Measurements from ENCODE around the gene TMC7.

TMC7 gene

GRCh38 chr16:19014461-19014860 is 30.7 kb downstream of the TMC7 start:
- Histone ChIP-seq H3K36me3 (ENCODE audit: low read length) (no peaks in the 10 kb centered on the region), H3K79me2 (ENCODE audit: insufficient read depth, low read length) (no peaks in the 10 kb centered on the region), H3K9me3 (ENCODE audit: insufficient read depth, low read length) (no peaks in the 10 kb centered on the region), H3K9ac (ENCODE audit: low read length) (no peak overlapping the region), H3K27me3 (ENCODE audit: low read length) (no peaks in the 10 kb centered on the region), H3K4me2 (ENCODE audit: low read depth, low read length, poor library complexity, severe bottlenecking) (no peak overlapping the region), H3K9me2 (replicated peaks; ENCODE audit: insufficient read depth, low read length) (no peaks in the 10 kb centered on the region), H2AFZ (ENCODE audit: low read depth, low read length, severe bottlenecking) (no peak overlapping the region), H3K27ac (ENCODE audit: low read depth, low read length) (no peak overlapping the region), H3F3A (ENCODE audit: insufficient read depth) (no peaks in the 10 kb centered on the region), H4K20me1 (ENCODE audit: low read depth, low read length) (no peaks in the 10 kb centered on the region), H3K4me3 (ENCODE audit: insufficient read depth, low read length, poor library complexity, severe bottlenecking) (no peak overlapping the region)
- TF ChIP-seq EZH2phosphoT487 (conservative IDR thresholded peaks at IDR 0.05; ENCODE audit: low read length) (no peak), CTCF (IDR thresholded peaks at IDR 0.05; ENCODE audit: insufficient read depth, low read length, poor library complexity, severe bottlenecking) (no peak)

GRCh38 chr16:19017179-19017578 is 33.4 kb downstream of the TMC7 start:
- Histone ChIP-seq H3F3A (ENCODE audit: insufficient read depth) (no peaks in the 10 kb centered on the region), H3K27me3 (ENCODE audit: low read length) (no peaks in the 10 kb centered on the region), H3K4me3 (ENCODE audit: insufficient read depth, low read length, poor library complexity, severe bottlenecking) (no peak overlapping the region), H4K20me1 (ENCODE audit: low read depth, low read length) (no peaks in the 10 kb centered on the region; the same call in 1 of the 2 replicates), H2AFZ (ENCODE audit: low read depth, low read length, severe bottlenecking) (no peak overlapping the region), H3K27ac (ENCODE audit: low read depth, low read length) (no peak overlapping the region), H3K9me3 (ENCODE audit: insufficient read depth, low read length) (no peaks in the 10 kb centered on the region), H3K9ac (ENCODE audit: low read length) (no peak overlapping the region), H3K79me2 (ENCODE audit: insufficient read depth, low read length) (no peaks in the 10 kb centered on the region), H3K9me2 (replicated peaks; ENCODE audit: insufficient read depth, low read length) (no peaks in the 10 kb centered on the region), H3K4me2 (ENCODE audit: low read depth, low read length, poor library complexity, severe bottlenecking) (no peak overlapping the region), H3K36me3 (ENCODE audit: low read length) (no peaks in the 10 kb centered on the region)
- TF ChIP-seq CTCF (IDR thresholded peaks at IDR 0.05; ENCODE audit: insufficient read depth, low read length, poor library complexity, severe bottlenecking) (no peak), EZH2phosphoT487 (conservative IDR thresholded peaks at IDR 0.05; ENCODE audit: low read length) (no peak)

GRCh38 chr16:19020689-19021088 is 37.0 kb downstream of the TMC7 start:
- Histone ChIP-seq H4K20me1 (ENCODE audit: low read depth, low read length) (no peaks in the 10 kb centered on the region; the same call in 1 of the 2 replicates), H3F3A (ENCODE audit: insufficient read depth) (no peaks in the 10 kb centered on the region), H3K9me2 (replicated peaks; ENCODE audit: insufficient read depth, low read length) (no peaks in the 10 kb centered on the region), H3K4me3 (ENCODE audit: insufficient read depth, low read length, poor library complexity, severe bottlenecking) (no peak overlapping the region), H3K9me3 (ENCODE audit: insufficient read depth, low read length) (no peaks in the 10 kb centered on the region), H3K36me3 (ENCODE audit: low read length) (no peaks in the 10 kb centered on the region), H3K9ac (ENCODE audit: low read length) (no peak overlapping the region), H3K27ac (ENCODE audit: low read depth, low read length) (no peak overlapping the region), H3K27me3 (ENCODE audit: low read length) (no peaks in the 10 kb centered on the region), H3K79me2 (ENCODE audit: insufficient read depth, low read length) (no peaks in the 10 kb centered on the region), H3K4me2 (ENCODE audit: low read depth, low read length, poor library complexity, severe bottlenecking) (no peak overlapping the region), H2AFZ (ENCODE audit: low read depth, low read length, severe bottlenecking) (no peak overlapping the region)
- TF ChIP-seq EZH2phosphoT487 (conservative IDR thresholded peaks at IDR 0.05; ENCODE audit: low read length) (no peak), CTCF (IDR thresholded peaks at IDR 0.05; ENCODE audit: insufficient read depth, low read length, poor library complexity, severe bottlenecking) (no peak)

Measured in SU-DHL-6 (cell line).